Esophagus squamous epithelium (tissue), 5 donors: ENCODE data around the gene HMCN2. TPM values are rescaled to one million over a fixed set of nuclear protein-coding genes. Genes with fewer than 3 reads are reported as not detected.

Experiments used
- DNase-seq: peaks from one replicate; lab custom pipeline; 2025; lab: John Stamatoyannopoulos, UW
- H3K27ac ChIP-seq, 4 donors: fragments of 200-600 bp; sonication (generic); one replicate each; pipeline ENCODE4 v1.5.1; 2016 to 2019; ENCODE audit warnings: mild to moderate bottlenecking in 1 of 4
- H3K27me3 ChIP-seq, 4 donors: fragments of 200-600 bp; sonication (generic); 1 replicate in 3 of 4; 2 replicates in 1 of 4; pipeline versions ENCODE4 v1.5.1 to v1.6.0; 2017 to 2021; ENCODE audit warnings: antibody characterized with exemption in 1 of 4
- H3K36me3 ChIP-seq, 3 donors: fragments of 200-600 bp; sonication (generic); one replicate each; pipeline ENCODE4 v1.5.1; 2016 to 2019
- H3K4me1 ChIP-seq, 3 donors: fragments of 200-600 bp; sonication (generic); one replicate each; pipeline ENCODE4 v1.5.1; 2017 to 2019
- H3K4me3 ChIP-seq, 4 donors: fragments of 200-600 bp; sonication (generic); 1 replicate in 3 of 4; 2 replicates in 1 of 4; pipeline ENCODE4 v1.5.1; 2016 to 2019; ENCODE audit warnings: mild to moderate bottlenecking in 2 of 4, moderate library complexity in 1 of 4
- H3K9me3 ChIP-seq, 3 donors: fragments of 200-600 bp; sonication (generic); one replicate each; pipeline ENCODE4 v1.5.1; 2016 to 2019
- CTCF ChIP-seq, 6 experiments: fragments of 450-650 bp in 4 of 6; fragments of 200-600 bp in 2 of 6; sonication (generic) in 2 of 6; IDR thresholded peaks; one replicate each; pipeline ENCODE4 v1.5.1; 2016 to 2019; ENCODE audit warnings: antibody characterized with exemption in 6 of 6, mild to moderate bottlenecking in 4 of 6, moderate library complexity in 4 of 6
- POLR2A ChIP-seq, 4 donors: fragments of 450-650 bp; IDR thresholded peaks; one replicate each; pipeline ENCODE4 v1.6.1; 2017; ENCODE audit warnings: antibody characterized with exemption in 4 of 4, mild to moderate bottlenecking in 4 of 4, moderate library complexity in 3 of 4
- WGBS, 2 donors: methylation state at CpG; one replicate each; pipeline ENCODE4 v1.1.5; 2018; 5-methylcytosine and 5-hydroxymethylcytosine counted together
- intact Hi-C: fragments of 100-400 bp; cut with DNase I; formaldehyde crosslinking; loops from one replicate; pipeline ENCODE4 v1.15.0; 2022
- total RNA-seq, 4 donors: library from RNA; depleted of rRNA; stranded (reverse); fragments of >200 nt; gene quantifications; one replicate each; pipeline ENCODE4 v1.1.0, GENCODE V29; 2016
- donor health status: DM: yes; HTN: yes; CAD: no.

Gene HMCN2
- total RNA-seq, 4 donors from 2014 or later = 0.53 to 4.8 (median 0.78) TPM

DNA sequence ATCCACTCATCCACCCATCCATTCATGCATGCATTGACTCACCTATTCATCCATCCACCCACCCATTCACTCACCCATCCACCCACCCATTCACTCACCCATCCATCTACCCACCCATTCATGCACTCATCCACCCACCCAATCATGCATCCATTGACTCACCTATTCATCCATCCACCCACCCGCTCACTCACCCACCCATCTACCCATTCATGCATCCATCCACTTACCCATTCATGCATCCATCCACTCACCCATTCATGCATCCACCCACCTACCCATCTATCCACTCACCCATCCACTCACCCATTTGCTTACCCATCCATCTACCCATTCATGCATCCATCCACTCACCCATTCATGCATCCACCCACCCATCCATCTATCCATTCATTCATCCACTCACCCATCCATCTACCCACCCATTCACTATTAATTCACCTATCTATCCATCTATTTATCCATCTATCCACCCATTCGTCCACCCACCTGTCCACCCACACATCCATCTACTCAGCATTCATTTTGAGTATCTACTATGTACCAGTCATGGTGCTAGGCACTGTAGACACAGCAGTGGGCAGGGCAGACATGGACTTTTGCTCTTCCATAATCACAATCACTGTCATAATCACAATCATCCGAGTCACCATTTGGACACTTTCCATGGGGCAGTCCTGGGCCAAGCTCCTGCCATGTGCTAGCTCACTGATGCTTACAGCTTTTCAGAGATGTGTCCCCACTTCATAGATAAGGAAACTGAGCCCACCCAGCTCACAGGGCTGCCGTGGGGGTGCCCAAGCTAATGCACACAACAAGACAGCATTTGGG lies 34.4 kb downstream of the HMCN2 start:
- intact Hi-C loops = no loop called here
- 45 to 66% methylated on average over 3 of the region's 4 CpGs for WGBS, 2 donors
- TF ChIP-seq CTCF (IDR thresholded peaks at IDR 0.05) = no peak
- no peak for TF ChIP-seq POLR2A (IDR thresholded peaks at IDR 0.05)

GRCh38 chr9:130300739-130301138 lies 35.2 kb downstream of the HMCN2 start:
- peaks cover 0 to 50% (median 26%) of the 10 kb centered on the region in 3 donors for H3K4me1 ChIP-seq
- peaks cover 0 to 23% (median 0%) of the 10 kb centered on the region in 4 donors for H3K27me3 ChIP-seq
- DNase-seq = no peak
- WGBS, 2 donors = 60% methylated on average over 5 of the region's 5 CpGs; no CpG with 5 or more reads in 1 of the 2 donors
- TF ChIP-seq CTCF (IDR thresholded peaks at IDR 0.05) (no peak), POLR2A (IDR thresholded peaks at IDR 0.05) (no peak)
- no peaks in the 10 kb centered on the region for H3K36me3 ChIP-seq
- H3K9me3 ChIP-seq = no peaks in the 10 kb centered on the region
- H3K4me3 ChIP-seq = no peak overlapping the region
- intact Hi-C loops = no loop called here
- peak overlapping the region in 3 of 4 donors; percentile 77 to 83 (median 77) for H3K27ac ChIP-seq

More for the DNA sequence above, 34.4 kb downstream of the HMCN2 start:
- peak overlapping the region in 3 of 4 donors; percentile 77 to 83 (median 77) for H3K27ac ChIP-seq
- peaks cover 0 to 21% (median 0%) of the 10 kb centered on the region in 4 donors for H3K27me3 ChIP-seq
- DNase-seq = no peak
- no peaks in the 10 kb centered on the region for H3K9me3 ChIP-seq
- H3K4me1 ChIP-seq = peaks cover 0 to 43% (median 19%) of the 10 kb centered on the region in 3 donors
- H3K36me3 ChIP-seq = no peaks in the 10 kb centered on the region
- H3K4me3 ChIP-seq = no peak overlapping the region

GRCh38 chr9:130301483-130302286 lies 36.1 kb downstream of the HMCN2 start:
- intact Hi-C loops = no loop called here
- Histone ChIP-seq H3K4me1 (peaks cover 0 to 53% (median 29%) of the 10 kb centered on the region in 3 donors), H3K4me3 (no peak overlapping the region), H3K36me3 (no peaks in the 10 kb centered on the region), H3K9me3 (no peaks in the 10 kb centered on the region), H3K27ac (peak overlapping the region in 3 of 4 donors; percentile 77 to 87 (median 83)), H3K27me3 (peaks cover 0 to 23% (median 0%) of the 10 kb centered on the region in 4 donors)
- 29 to 66% methylated on average over 1 to 10 of the region's 18 CpGs for WGBS, 2 donors
- no peak for TF ChIP-seq CTCF (IDR thresholded peaks at IDR 0.05)
- TF ChIP-seq POLR2A (IDR thresholded peaks at IDR 0.05) = no peak
- DNase-seq = no peak

DNA sequence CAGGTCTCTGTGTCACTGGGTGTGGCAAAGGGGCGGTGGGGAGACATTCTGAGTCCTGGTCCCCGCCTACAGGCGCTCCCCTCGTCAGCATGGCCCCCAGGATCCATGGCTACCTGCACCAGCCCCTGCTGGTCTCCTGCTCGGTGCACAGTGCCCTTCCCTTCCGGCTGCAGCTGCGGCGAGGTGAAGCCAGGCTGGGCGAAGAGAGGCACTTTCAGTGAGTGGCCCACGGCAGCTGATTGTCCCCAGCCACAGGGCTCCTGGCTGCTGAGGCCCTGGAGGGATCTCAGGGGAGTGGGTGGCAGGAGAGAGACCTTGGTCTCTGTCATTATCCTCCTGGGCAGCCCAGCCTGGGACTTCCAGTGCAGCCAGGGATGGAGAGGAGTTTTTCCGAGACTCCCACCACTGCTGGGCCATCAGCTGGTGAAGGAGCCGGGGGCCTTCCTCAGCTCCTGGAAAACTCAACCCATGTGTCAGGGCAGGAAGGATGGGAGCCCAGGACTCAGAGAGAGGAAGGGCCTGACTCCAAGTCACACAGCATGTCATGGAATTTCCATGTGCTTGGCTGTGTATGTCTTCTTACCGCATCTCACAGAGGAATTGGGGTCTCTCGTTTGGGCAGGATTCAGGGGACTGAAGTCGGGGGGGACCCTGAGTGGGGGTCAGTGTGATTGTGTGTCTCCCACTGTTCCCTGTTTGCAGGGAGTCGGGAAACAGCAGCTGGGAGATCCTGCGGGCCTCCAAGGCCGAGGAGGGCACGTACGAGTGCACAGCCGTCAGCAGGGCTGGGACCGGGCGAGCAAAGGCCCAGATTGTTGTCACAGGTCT lies 37.4 kb downstream of the HMCN2 start:
- intact Hi-C loops = no loop called here
- Histone ChIP-seq H3K27ac (peak overlapping the region; percentile 51 to 87 (median 80)), H3K36me3 (no peaks in the 10 kb centered on the region), H3K4me1 (peaks cover 0 to 50% (median 29%) of the 10 kb centered on the region in 3 donors), H3K9me3 (no peaks in the 10 kb centered on the region), H3K27me3 (peaks cover 0 to 23% (median 0%) of the 10 kb centered on the region in 4 donors), H3K4me3 (no peak overlapping the region)
- TF ChIP-seq CTCF (IDR thresholded peaks at IDR 0.05) (no peak), POLR2A (IDR thresholded peaks at IDR 0.05) (no peak)
- no peak for DNase-seq
- WGBS, 2 donors = 65 to 92% methylated on average over 4 to 8 of the region's 23 CpGs
